Measurements from ENCODE around the gene CNIH3.
A peak's percentile ranks its signal among the peaks of the same experiment; 100 is the strongest.
"Not testable (repeated sequence)": the region's sequence is repeated elsewhere in the genome, so short reads cannot be mapped to it uniquely, and the experiment has no call there.

The CNIH3 gene

DNA sequence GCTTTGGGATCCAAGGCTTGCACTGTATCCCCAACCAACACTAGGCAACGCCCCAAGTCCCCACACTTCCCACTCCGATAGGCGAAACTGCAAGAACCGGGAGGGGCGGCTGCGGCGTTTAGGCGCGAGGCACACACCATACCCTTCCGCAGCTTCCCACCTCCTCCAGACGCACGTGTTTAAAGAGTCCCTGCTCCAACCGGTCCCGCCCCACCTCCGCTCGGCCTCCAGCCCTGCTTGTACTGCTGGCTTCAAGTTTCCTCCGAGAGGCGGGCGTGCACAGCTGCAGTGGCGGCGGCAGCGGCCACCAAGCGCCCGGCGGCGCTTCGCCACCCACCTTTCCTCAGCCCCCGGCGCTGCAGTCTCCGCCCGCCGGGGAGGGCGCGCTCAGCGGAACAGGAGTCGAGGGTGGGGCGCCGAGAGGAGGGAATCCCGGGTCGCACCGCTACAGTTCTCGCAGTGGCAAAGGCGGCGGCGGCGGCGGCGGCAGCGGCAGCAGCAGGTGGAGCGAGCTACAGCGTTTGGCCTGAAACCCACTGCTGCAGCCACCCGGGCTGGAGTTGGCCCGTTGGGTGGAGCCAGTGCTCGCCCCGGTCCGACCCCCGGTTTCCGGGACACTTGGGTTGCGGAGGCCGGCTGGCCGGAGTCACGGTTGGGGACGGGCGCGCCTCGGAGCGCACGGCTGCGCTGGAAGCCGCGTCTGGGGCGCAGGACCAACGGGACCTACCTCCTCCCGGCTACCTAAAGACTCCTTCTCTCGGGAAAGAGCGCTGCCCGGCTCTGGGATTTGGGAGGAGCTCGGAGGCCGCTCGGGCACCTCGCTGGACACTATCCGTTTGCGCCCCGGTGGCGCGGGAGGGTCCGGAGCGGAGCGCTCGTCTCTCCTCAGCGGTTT is at the start of gene CNIH3:
Gene CNIH3, plus strand, starts transcription at position 457 of the 895 bp plus-strand sequence. CDS start 858 bp downstream, outside the sequence.
- DNase-seq (ENCODE audit: low spot score): peak; percentile 62

DNA sequence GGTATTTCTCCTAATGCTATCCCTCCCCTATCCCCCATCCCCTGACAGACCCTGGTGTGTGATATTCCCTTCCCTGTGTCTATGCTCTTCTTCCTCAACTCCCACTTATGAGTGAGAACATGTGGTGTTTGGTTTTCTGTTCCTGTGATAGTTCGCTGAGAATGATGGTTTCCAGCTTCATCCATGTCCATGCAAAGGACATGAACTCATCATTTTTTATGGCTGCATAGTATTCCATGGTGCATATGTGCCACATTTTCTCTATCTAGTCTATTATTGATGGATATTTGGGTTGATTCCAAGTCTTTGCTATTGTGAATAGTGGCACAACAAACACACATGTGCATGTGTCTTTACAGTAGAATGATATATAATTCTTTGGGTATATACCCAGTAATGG is 49.6 kb upstream of the CNIH3 start:
- not testable (repeated sequence) for DNase-seq (ENCODE audit: low spot score)

DNA sequence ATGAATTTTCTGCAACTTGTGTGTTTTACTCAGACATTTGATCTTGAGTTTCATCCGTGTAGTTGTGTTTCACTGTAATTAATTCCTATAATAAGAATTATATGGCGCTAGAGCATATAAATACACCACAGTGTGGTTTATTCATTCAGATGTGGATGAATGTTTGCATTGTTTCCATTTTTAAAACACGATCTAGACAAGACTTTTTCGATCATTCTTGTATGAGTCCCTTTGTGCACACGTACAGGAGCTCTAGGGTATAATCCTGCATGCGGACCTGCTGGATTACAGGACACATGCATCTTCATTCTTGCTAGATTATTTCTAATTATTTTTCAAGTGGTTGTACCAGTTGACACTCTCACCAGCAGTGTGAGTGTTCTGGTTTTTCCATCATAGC is 46.8 kb upstream of the CNIH3 start:
- DNase-seq (ENCODE audit: low spot score): no peak

DNA sequence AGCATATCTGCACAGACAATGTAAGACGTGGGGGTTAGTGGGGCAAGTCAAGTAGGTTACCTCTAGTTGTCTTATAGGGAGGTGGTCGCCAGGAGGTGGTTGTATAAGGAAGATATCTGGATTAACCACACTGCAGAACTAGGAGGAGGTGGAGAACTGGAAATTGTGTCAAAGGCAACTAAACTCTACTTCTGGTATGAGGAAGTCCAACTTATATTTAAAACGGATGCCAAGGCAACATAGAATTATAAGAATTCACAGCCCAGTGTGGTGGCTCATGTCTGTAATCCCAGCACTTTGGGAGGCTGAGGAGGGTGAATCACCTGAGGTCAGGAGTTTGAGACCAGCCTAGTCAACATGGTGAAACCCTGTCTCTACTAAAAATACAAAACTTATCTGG is 44.1 kb upstream of the CNIH3 start:
- DNase-seq (ENCODE audit: low spot score): not testable (repeated sequence)

DNA sequence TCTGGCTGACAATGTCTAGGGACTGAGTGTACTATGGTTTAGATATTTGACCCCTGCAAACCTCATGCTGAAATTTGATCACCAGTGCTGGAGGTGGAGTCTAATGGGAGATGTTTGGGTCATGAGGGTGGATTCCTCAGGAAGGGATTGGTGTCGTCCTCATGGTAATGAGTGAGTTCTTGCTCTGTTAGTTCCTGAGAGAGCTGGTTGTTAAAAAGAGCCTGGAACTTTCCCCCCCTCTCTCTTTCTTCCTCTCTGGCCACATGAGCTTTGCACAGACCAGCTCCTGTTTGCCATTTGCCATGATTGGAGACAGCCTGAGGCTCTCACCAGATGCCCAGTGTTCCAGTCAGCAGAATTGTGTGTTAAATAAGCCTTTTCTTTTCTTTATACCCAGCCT is 36.6 kb upstream of the CNIH3 start:
- no peak for DNase-seq (ENCODE audit: low spot score)

DNA sequence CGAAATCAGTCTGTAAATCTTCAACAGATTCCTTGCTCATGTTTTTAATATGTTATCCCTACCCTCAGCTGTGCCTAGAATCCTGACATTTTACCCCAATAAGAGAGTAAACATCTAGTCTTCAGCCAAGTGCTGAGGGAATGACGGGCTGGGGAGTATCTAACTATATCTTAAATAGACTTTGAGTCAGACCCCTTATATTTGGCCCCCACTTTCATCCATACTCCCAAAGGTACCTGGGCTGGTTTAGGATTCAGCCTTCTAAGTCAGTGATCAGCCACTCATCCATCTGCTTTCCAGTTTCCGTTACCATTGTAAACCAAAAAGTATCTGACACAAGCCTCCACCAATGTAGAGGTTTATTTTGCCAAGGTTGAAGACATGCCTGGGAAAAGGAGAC is 36.1 kb upstream of the CNIH3 start:
- no peak for DNase-seq (ENCODE audit: low spot score)

DNA sequence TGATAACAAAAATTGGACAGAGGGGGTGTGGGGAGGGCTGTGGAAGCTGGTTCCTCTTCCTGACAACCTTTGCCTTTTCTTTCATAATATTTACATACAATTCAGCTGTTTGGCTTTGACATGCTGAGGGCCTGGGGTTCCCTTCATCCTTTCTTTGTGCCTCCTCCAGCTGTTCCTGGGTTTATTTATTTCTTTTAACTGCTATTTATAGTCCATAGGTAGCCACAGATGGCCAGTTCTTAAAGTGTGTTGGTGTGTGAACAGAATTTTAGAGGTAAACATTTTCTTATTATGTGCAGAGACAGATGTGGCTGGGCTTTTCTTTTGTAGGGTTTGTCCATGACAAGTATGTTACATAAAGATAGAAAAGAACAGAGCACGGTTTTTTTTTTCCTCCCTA is 34.1 kb upstream of the CNIH3 start:
- no peak for DNase-seq (ENCODE audit: low spot score)

DNA sequence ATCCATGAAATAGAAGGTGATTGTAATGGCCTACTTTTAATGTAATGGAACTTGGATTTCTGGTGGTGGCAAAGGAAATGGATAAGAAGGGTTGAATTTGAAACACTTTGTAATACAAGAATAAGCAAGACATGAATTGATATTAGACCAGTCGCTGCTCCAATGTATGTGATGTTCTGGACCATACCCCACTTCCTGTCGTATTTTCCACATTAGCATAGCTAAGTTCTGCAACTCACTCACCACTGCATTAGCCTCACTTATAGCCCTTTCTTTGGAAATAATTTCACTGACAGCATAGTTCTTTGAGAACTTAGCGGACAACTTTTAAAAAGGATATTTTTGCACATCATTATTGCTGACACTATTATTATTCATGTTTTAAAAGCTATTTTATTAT is 32.3 kb upstream of the CNIH3 start:
- DNase-seq (ENCODE audit: low spot score): no peak

DNA sequence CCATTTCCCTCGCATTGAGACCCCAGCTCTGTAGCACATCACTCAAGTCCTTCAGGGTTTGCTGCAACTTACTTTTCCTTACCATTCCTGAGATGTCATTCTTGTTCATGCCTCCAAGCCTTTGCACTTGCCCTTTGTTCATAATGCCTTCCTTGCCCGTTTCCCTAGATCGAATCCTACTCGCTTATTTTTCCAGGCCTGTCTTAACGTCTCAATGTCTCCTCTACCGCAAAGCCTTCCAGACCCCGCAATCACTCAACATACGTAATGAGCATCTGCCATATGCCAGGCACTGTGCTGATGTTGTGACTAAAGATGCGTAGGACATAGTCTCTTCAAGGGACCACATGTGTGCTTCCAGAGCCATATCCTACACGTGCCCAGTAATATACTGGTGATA is 31.1 kb upstream of the CNIH3 start:
- DNase-seq (ENCODE audit: low spot score): no peak

DNA sequence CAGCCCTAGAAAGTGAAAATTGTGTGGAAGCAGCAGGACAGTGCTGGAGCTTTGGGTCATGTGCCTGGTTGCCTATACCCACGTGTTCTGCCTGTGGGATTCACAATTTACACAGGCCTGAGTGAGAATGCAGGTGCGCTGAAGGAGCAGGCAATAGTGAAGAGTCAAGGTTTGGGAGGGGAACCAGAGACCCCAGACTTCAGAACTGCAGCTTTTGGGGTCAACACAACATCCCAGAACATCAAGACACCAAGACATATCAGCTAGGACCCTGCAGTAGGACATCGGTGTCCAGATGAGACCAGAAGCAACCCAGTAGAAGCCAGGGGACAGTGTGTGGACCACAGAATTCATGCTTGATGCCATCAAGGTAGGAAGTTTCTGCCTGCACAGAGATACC is 29.1 kb upstream of the CNIH3 start:
- DNase-seq (ENCODE audit: low spot score): no peak

DNA sequence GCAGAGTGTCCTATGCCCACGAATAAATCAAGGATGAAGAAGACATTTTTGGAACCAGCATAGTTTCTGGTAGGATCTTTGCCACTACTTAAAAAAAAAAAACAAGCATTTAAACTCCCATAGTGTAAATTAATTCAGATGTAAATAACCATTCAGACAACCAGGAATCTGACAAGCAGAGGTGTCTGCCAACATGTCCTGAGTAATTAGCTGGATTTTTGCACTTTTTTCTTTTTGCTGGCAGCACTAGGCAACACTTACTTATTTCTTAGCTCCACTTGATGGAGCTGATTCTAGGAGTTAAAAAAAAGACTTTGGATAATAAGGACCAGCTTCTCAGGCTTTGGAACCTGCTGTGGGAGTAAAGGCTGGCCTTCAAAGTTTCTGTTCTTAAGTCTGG is 27.6 kb upstream of the CNIH3 start:
- no peak for DNase-seq (ENCODE audit: low spot score)

DNA sequence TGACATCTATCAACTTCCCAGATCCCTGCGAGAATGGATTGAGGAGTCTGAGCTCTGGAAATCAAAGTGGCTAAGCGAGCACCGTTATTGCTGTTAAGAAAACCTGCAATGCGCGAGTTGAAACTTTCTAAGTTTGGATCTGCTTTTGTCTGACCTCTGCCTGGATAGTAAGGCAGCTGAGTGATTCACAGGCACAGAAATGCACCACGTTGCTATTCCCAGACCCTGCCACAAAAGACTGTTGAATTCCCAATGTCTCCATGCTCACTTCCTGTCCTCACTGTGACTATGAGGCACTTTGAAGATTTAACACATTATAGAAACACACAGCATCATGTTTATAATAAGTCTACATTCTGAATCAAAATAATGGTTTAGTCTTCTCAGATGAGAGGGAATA is 27.1 kb upstream of the CNIH3 start:
- DNase-seq (ENCODE audit: low spot score): peak; percentile 38

DNA sequence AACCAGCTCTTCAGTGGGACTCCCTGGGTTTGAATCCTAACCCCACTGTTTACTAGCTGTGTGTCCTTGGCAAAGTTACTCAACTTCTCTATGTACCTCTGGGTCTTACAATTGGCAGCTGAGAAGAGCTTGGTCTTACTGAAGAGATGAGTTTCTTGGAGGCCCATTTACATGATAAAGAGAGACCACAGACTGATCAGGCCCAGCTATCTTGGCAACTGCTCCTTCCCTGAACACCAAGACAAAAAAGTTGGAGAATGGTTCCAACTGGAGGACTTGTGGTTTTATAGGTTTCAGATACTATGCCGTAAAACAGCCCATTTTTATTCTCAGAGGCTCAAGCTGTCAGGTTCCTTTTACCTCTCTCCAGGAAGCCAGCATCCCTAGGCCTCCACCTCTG is 24.8 kb upstream of the CNIH3 start:
- DNase-seq (ENCODE audit: low spot score): no peak

DNA sequence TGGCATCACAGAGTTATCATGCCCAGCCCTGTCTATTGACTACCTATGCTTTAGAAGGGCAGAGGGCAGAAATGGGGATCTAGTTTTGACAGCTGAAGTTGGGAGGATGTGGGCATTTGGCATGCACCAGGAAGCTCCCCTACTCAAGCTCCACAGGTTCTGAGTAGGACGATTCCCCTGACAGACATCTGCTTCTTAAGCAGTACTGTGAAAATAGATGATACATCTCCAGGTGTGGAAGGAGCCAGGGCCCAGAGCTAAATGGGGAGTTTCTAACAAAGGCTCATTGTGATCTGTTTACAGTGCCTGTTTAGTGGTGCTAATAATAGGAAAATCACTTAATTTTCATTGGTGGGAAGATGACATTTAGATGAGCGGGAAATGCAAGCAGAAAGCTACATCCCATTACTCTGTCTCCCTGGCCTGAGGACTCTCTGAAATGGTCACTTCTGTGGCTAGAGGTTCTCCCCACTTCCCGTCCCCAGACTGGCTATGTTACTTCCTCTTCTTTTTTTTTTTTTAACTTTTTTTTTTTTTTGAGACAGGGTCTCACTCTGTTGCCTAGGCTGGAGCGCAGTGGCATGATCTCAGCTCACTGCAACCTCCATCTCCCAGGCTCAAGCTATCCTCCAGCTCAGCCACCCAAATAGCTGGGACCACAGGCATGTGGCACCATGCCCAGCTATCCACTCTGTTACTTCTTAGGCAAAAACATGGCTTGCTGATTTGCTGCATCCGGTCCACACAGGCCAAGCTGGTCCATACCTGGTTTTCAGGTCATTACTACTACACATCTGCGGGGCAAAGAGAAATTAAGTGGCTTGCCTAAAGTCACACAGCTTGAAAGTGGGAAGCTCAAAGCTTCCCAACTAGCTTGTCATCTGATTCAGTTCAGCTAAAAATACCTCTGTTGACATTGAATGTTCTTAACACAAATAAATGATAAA is 23.2 kb upstream of the CNIH3 start:
- DNase-seq (ENCODE audit: low spot score): peak; percentile 79

DNA sequence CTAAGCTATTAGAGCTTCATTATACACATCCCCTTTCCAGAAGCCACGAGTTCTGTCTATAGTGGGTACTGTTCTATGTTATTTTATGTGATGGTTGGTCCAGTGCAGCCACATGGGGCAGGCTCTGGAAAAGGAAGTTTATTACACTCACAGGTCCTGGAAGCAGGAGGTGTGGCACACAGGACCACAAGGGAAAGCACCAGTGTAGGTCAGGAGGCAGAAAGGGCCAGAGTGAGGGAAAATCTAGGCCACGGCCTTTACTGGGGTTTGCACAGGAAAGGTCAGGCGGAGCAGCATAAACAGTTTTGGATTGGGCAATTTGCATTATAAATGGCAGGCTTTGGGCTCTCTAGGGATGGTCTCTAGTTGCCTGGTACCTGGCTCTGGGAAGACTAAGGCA is 21.8 kb upstream of the CNIH3 start:
- DNase-seq (ENCODE audit: low spot score): no peak

DNA sequence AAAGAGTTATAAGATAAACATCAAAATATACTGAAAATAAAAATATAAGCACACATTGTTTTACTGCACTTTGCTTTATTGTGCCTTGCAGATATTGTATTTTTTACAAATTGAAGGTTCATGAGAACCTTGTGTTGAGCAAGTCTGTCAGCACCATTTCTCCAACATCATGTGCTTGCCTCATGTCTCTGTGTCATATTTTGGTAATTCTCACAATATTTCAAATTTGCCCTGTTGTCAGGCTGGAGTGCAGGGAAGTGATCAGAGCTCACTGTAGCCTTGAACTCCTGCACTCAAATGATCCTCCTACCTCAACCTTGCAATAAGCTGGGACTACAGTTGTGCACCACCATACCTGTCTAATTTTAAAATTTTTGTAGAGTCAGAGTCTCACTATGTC is 21.3 kb upstream of the CNIH3 start:
- DNase-seq (ENCODE audit: low spot score): no peak

DNA sequence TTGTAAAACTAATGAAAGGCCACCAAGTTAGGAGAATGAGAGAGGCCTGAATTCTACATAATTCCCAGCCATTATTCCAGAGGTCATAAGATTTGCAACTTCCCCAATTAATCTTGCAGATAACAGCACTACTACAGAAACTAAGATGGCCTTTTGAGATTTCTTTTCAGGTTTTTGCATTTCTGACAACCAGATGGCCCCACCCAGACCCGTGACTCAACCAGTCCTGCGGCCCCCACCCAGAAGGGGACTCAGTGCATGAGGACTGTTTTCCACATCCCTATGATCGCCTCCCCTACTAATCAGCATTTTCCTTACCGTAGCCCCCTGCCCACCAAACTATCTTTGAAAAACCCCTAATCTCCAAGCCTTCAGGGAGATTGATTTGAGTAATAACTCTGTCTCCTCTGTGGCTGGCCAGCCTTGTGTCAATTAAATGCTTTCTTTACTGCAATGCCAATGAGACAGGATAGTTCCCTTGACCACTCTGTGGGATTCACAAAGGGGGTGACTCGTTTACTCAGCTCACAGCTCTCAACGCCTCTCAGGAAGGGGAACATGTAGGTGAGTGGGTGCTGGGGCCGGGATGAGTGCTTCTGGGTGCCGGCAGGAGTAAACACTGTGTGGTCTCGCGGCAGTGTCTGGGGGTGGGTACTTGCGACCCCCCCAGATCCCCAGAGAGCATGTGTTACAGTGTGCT is 10.5 kb upstream of the CNIH3 start:
- no peak for DNase-seq (ENCODE audit: low spot score)

DNA sequence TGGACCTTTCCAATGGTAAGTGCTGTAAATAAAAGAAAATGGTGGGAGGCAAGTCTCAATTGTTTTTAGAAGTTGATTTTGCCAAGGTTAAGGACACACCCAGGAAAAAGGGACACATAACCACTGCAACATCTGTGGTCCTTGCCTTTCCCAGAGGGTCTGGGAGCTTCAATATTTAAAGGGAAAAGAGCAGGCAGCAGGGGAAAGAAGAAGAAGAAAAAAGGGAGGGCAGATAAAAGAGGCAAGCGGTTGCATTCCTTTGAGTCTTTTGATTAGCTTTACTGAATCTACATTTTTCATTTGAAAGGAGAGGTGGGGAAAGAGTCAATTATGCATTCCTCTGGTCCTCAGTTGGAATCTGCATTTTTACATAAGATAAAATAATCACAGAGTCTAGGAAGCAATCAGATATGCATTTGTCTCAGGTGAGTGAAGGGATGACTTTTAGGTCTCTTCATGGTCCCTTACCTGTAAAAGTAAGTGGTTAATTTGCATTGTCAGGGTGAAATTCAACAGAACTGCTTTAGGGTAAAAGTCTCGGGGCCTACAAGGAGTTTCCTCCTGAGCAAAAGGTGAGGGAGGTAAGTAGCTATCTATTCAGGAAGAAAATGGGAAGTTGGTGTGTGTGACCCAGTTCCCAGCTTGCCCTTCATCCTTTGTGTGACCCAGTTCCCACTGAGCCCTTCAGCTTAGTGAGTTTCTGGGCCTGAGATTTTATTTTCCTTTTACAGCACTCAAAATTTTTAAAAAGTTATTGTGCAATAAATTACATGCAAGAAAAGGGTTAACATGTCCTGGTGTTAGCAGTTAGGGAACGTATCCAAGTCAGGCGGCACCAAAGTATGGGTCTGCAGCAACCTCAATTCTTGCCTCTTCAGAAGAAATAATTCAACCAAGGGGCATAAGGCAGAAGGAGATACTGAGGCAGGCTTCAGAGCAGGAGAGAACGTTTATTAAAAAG is 8.6 kb upstream of the CNIH3 start:
- no peak for DNase-seq (ENCODE audit: low spot score)

DNA sequence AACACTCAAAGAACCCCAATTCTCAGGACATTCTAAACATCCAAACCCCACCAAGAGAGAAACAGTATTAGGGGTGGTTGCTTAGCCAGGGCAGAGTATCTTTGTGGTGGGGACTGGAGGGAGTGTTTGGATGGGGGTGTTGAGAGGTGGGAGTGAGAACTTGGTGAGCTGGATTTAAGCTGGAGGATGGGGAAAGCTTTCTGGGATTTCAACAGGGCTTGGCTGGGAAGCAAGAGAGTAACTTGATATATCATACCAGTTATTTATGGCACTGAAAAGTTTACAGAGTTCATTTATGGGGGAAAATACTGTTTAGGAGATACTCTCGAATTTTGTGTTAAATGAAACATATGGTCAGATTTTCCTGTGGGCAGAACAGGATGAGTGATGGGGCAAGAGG is 6.8 kb upstream of the CNIH3 start:
- DNase-seq (ENCODE audit: low spot score): no peak

DNA sequence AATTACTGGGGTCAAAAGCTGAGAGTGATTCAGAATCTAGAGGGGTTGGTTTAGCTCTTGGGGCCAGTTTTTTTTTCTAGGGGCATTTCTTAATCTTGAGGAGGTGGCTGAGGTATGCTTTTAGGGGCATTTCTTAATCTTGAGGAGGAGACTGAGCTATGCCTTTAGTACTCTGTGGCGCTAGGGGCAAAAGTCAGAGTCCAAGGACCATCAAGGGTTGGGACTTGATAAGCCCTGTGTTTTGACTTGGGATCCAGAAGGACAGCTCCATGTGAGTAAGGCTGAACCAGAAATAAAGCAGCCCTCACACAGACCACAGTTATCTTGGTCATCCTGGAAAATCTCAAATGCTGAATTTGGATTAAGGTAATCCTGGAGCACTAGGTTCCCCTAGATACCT is 3.9 kb upstream of the CNIH3 start:
- DNase-seq (ENCODE audit: low spot score): no peak

DNA sequence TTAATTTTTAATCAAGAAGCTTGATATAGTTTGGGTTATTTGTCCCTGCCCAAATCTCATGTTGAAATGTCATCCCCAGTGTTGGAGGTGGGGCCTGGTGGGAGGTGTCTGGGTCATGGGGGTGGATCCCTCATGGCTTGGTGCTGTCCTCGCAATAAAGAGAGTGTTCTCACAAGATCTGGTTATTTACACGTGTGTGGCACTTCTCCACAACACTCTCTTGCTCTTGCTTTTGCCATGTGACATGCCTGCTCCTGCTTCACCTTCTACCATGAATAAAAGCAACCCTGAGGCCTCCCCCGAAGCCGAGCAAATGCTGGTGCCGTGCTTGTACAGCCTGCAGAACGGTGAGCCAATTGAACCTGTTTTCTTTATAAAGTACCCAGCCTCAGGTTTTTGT is 2.6 kb upstream of the CNIH3 start:
- no peak for DNase-seq (ENCODE audit: low spot score)
